ENCODE results near the gene TOP2B.

TOP2B gene

GRCh38 chr3:25664812-25665314 is at the start of gene TOP2B:
TOP2B (minus strand) TSS chr3:25664907; CDS start chr3:25664297, 610 bp downstream.
- peak; percentile 87 to 92 (median 88) for DNase-seq (ENCODE audit: low read depth in 3 of 3)

DNA sequence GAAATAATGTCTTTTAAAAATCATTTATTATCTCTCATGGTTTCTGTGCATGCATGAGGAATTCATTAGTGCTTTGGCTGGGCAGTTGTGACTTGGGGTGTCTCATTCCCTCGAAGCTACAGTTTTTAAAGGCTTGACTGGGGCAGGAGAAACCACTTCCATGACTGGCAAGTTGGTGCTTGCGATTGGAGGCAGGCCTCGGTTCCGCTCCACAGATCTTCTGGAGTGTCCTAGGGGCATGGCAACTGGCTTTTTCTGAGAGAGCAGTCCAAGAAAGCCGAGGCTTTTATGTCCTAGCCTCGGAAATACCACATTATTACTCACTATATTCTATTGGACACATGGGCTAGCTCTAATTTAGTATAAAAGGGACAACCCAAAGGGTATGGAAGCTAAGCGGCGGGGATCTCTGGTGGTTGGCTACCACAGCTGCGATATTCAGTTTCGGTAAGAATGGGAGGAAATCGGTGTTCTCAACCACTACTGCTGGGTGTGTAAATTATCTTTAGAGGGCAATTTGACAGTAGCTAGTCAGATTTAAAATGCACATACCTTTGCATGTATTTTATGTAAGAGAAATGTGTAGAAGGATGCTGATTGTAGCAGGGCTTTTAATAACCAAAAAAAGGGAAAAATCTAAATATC is 48.8 kb upstream of the TOP2B start:
- DNase-seq (ENCODE audit: low read depth in 3 of 3): no peak

- DNase-seq (ENCODE audit: low read depth in 3 of 3): no peak
Measured at GRCh38 chr3:25711090-25711489, 46.4 kb upstream of the TOP2B start.

- no peak for DNase-seq (ENCODE audit: low read depth in 3 of 3)
Measured at GRCh38 chr3:25708036-25708435, 43.3 kb upstream of the TOP2B start.

DNA sequence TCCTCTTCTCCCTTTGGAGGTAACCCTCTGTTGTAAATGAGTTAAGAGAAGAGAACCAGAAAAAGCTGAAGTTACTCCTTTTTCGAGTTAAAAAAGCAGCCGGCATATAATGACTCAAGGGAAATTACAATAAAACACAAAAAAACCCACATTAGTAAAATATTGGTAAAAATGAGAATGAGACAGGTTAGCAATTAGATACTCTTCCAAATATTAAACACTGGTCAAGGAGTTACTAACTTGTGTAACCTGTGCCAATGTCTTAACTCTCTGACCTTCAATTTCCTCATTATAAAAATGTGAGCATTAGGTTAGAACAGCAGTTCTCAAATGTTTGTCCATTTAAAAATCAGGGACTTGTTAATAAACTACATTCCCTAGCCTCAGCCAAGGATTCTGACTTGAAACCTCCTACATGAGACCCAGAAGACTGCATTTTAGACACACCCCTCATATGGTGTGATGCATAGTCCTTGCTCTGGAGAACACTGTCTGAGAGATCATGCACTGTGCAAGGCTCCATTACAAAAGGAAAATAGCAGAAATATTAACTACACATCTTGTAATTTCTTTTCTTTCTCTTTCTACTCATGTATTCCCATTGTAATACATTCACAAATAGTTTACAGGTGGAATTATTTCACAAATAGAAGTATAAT is 42.7 kb upstream of the TOP2B start:
- DNase-seq (ENCODE audit: low read depth in 3 of 3): no peak

DNA sequence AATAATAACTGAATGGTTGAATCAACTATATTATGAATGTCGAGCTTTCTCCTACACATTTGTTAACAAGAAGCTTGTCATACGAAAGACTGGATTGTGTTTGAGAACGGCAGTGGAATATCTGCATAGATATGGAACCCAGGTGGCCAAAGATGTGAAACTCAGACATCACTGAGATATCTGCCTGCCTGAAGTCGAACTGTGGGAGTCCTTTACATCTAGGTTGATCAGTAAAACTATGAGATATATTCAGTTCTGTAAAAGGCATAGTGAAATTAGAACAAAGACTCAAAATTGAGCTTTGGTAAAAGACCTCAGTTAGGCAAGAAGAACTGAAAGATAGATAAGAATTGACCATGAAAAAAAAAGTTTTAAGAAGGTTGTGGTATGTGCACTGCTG is 41.5 kb upstream of the TOP2B start:
- DNase-seq (ENCODE audit: low read depth in 3 of 3): no peak

DNA sequence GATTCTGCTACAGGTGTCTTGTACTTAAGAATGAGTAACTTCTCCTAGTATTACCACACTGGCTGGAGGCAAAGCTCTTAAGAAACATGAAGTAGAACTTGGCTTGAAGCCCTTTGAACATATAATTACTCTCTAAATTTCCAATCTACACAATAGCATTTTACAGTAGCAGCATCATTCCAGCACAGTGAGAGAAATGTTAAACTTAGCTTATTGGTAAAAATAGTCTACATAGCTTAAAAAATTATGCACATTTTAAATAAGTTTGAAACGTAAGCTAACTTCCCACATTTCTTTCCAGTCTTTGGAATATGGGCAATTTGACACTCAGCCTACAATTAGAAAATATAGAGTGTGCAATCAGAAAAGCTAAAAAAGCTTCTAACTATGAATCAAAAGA is 32.8 kb upstream of the TOP2B start:
- no peak for DNase-seq (ENCODE audit: low read depth in 3 of 3)

DNA sequence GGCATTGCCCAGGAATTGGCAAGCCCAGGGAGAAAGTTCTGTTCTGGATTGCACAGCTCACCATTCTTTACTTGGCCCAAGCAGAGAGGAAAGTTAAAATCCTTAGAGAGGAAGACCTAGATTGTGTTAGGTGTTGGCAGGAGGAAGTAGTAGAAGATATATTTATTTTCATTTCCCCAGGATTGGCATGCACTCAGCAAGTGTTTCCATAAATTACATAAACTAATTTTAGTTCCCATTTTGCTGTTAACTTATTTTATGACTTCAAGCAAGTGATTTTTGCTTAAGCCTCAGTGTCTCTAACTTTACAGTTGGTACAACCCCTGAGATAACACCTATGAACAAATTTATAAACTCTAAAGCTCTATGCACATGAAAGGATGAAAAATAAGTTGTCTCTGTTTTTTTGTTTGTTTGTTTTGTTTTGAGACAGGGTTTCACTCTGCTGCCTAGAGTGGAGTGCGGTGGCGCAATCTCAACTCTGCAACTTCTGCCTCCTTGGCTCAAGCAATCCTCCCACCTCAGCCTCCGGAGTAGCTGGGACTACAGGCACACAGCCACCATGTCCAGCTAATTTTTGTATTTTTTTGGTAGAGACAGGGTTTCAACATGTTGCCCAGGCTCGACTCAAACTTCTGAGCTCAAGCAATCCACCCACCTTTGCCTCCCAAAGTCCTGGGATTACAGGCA is 31.2 kb upstream of the TOP2B start:
- DNase-seq (ENCODE audit: low read depth in 3 of 3): no peak

- no peak for DNase-seq (ENCODE audit: low read depth in 3 of 3)
Measured at GRCh38 chr3:25693238-25693637, 28.5 kb upstream of the TOP2B start.

- no peak for DNase-seq (ENCODE audit: low read depth in 3 of 3)
Measured at GRCh38 chr3:25692341-25692740, 27.6 kb upstream of the TOP2B start.

DNA sequence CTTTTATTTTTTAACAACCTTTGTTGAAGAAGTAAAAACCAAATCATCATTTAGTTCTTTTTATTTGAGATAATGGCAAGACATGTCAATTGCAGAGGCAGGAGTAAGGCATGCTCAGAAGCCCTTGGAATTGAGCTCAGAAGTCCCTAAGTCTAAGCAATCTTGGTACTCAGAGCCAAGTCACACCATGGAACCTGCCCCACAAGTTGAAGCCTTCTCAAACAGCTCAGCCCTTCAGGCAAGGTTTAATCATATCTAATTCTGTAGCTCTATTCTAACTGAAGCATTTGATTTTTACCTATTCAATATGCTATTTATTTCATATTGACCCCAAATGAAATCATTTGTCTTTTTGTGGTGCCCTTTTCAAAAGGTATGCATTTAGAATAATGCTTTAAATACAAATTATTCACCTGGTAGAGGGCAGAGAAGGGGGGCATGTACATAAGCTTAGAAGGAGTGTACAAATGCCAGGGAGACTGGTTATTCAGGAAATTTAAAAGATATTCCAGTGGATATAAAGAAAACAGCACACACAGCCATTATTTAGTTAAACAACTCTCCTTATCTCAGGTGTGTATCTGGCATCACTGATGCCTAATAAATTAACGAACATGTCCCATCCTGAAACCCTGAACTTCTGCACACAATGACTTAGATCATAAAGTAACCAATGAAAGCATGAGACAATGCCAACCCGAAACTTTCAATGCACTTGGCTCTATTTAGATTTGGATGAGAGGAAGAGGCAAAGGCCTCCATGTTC is 26.2 kb upstream of the TOP2B start:
- no peak for DNase-seq (ENCODE audit: low read depth in 3 of 3)

GRCh38 chr3:25689226-25689625 is 24.5 kb upstream of the TOP2B start:
- no peak for DNase-seq (ENCODE audit: low read depth in 3 of 3)

DNA sequence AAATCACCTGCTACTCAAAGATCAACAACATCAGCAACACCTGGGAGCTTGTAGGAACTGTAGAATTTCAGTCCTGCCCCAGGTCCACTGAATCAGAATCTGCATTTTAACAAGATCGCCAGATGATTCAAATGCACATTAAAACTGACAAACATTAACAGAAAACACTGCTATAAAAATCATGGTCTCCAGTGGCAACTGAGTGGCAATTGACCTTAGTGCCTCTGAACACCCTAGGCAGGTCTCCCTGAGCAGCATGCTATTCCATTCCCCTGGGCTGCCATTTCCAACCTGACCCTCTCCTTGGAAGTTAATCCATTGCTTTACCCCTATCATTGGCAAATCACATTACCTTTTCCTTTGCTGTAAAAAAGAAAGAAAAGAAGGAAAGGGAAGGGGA is 23.0 kb upstream of the TOP2B start:
- DNase-seq (ENCODE audit: low read depth in 3 of 3): no peak

GRCh38 chr3:25686766-25687165 is 22.1 kb upstream of the TOP2B start:
- DNase-seq (ENCODE audit: low read depth in 3 of 3): no peak

DNA sequence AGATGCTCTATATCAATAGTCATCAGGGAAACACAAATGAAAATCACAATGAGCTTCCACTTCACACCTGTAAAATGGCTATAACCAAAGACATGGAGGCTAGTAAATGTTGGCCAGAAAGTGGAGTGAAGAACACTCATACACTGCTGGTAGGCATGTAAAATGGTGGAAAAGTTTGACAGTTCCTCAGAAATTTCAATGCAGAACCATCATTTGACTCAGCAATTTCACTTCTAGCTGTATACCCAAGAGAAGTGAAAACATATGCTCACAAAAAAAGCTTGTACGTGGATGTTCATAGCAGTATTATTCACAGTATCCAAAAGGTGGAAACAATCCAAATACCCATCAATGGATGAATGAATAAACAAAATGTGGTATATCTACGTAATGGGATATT is 19.2 kb upstream of the TOP2B start:
- no peak for DNase-seq (ENCODE audit: low read depth in 3 of 3)

DNA sequence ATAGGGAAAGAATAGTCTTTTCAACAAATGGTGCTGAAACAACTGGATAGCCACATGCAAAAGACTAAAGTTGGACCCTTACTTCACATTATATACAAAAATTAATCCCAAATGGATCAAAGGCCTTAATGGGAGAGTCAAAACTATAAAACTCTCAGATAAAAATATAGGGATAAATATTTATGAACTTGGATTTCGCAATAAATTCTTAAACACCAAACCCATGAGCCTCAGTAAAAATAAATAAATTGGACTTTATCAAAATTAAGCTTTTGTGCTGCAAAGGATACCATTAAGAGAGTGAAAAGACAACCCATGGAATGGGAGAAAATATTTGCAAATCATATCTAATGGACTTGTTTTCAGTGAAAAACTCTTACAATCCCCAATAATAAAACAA is 18.7 kb upstream of the TOP2B start:
- no peak for DNase-seq (ENCODE audit: low read depth in 3 of 3)

DNA sequence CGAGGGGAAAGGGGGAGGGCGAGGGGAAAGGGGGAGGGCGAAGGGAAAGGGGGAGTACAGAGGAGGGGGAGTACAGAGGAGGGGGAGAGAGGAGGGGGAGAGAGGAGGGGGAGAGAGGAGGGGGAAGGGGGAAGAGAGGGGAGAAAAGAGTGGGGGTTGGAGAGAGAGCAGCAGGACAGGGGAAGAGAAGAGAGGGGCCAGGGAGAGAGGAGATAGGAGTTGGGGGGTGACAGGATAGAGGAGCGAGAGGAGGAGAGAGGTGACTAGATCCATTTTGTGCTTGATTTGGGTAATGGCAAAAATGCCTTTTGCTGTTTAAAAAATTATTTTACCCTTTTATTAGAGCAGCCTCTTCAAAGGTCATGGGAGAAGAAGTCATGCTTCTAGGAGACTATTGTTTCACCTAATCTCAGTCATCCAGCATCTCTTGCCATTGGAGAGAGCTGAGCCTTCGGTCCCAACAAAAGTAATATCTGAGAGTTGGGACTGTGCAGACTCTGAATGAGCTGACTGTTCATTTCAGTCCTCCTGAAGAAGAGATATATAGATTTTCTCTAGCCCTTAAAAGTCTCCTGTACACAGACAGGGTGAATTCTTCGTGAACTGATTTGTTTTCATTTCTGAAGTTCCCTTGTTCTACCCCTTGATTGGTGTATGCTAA is 15.1 kb upstream of the TOP2B start:
- no peak for DNase-seq (ENCODE audit: low read depth in 3 of 3)

GRCh38 chr3:25679166-25679565 is 14.5 kb upstream of the TOP2B start:
- no peak for DNase-seq (ENCODE audit: low read depth in 3 of 3)

GRCh38 chr3:25678581-25678980 is 13.9 kb upstream of the TOP2B start:
- no peak for DNase-seq (ENCODE audit: low read depth in 3 of 3)

GRCh38 chr3:25677121-25677520 is 12.4 kb upstream of the TOP2B start:
- no peak for DNase-seq (ENCODE audit: low read depth in 3 of 3)

- DNase-seq (ENCODE audit: low read depth in 3 of 3): no peak
Measured at GRCh38 chr3:25674670-25675069, 10.0 kb upstream of the TOP2B start.

All from stimulated activated CD4-positive, alpha-beta T cell treated with anti-CD3 and anti-CD28 coated beads, TNF-alpha, amount 100 ng/mL, for 48 hours (primary cell).